RWPE1 (cell line): Measurements from ENCODE around the gene APBB2.

Source experiments
- CTCF ChIA-PET: fragments of 350-600 bp; sonication (Branson Sonifier 250); formaldehyde crosslinking; extraction: SDS; loops from one replicate; lab custom pipeline; 2021; lab: Yijun Ruan, JAX
- POLR2A ChIA-PET: fragments of 400-600 bp; formaldehyde crosslinking; extraction: SDS; loops from one replicate; lab custom pipeline; 2020; ENCODE audit warnings: antibody characterized with exemption; ENCODE audit not compliant: low non-redundant PET; lab: Yijun Ruan, JAX
- DNase-seq: peaks from one replicate; pipeline ENCODE4 v3.0.0; 2012; ENCODE audit warnings: low spot score
- H3K27ac ChIP-seq: fragments of 450-650 bp; 2 replicates; pipeline ENCODE4 v1.5.1; 2017
- TF ChIP-seq, protein P1 (sequence below): fragments of 450-650 bp; conservative IDR thresholded peaks from 2 replicates; pipeline ENCODE4 v1.5.1; 2017; ENCODE audit warnings: low read depth, mild to moderate bottlenecking

Gene APBB2

DNA sequence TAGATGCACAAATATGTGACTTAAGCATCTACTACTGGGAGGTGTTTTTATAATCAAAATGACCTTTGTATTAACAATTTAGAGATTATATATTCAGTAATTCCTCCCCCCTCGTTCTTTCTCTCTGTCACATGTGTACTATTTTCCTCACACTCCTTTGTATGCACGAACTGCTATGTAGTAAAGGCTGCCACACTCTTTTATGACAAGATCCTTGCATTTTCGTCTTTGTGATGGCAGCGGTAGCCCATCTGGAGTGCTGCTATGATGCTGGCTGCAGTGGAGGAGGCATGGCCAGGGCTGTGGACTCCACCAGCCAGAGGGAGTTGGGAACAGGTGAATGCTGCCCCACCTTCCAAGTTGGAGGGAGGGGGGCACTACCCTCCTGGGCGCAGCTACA lies 248.3 kb downstream of the APBB2 start:
- CTCF ChIA-PET: no interaction called here
- peak overlapping the region; percentile 25 for H3K27ac ChIP-seq
- POLR2A ChIA-PET: no interaction called here
- no peak for DNase-seq
- TF ChIP-seq, protein P1, sequence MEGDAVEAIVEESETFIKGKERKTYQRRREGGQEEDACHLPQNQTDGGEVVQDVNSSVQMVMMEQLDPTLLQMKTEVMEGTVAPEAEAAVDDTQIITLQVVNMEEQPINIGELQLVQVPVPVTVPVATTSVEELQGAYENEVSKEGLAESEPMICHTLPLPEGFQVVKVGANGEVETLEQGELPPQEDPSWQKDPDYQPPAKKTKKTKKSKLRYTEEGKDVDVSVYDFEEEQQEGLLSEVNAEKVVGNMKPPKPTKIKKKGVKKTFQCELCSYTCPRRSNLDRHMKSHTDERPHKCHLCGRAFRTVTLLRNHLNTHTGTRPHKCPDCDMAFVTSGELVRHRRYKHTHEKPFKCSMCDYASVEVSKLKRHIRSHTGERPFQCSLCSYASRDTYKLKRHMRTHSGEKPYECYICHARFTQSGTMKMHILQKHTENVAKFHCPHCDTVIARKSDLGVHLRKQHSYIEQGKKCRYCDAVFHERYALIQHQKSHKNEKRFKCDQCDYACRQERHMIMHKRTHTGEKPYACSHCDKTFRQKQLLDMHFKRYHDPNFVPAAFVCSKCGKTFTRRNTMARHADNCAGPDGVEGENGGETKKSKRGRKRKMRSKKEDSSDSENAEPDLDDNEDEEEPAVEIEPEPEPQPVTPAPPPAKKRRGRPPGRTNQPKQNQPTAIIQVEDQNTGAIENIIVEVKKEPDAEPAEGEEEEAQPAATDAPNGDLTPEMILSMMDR: no peak

DNA sequence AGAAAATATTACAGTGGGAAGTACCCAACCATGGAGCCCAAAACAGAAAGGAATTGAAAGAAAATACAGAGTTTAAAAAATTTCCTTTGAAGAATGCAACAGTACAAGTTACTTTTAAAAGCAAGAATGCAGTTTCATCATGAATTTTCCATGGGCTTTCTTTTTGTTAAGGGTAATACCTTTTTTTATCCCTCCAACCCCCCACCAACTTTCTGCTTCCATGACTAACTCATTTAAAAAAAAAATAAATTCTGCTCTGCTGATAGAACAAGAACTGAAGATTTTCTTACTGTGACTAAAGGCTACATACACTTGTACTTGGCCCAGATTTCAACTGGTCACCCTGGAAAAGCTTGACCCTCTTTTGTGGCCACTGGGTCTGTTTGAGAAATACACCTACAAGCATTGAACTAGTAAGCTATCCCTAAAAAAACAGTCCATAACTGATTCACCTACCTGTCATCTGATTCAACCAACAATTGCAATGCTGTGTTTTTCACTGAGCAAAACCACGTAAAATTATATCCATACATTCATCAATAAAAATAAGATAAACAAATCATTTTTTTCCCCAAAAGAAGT lies 250.4 kb downstream of the APBB2 start:
- no peak for DNase-seq
- ChIA-PET CTCF (no interaction called here), POLR2A (no interaction called here)
- no peak overlapping the region for H3K27ac ChIP-seq
- TF ChIP-seq, protein P1: no peak

DNA sequence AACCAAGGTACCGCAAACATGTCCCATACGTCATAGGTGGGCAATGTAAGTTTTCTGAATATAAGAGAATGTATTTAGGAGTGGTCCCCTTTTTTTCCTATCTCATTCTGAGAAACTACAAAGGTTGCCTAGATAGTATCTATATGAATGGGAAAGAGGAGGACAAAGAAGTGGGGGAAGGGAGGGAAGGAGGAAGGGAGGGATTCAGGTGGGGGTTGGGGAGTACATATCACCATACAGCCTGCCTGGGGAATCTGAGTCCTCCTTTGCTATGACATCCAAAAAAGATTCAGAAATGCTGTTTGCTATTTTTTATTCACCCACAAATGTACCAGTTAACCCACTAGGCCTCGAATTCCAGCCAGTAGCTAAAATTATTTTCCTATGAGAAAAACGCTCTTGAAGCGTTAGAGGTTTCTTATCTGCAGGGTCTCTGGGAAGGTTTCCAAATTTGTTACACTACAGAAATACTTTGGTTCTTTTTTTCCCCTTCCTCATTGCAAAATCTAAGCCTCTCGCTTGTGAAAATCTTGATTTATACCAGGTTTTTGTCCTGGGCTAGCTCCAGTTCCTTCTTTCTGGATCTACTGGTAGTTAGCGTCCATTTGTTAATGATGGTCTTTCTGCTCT lies 251.7 kb downstream of the APBB2 start:
- CTCF ChIA-PET: no interaction called here

DNA sequence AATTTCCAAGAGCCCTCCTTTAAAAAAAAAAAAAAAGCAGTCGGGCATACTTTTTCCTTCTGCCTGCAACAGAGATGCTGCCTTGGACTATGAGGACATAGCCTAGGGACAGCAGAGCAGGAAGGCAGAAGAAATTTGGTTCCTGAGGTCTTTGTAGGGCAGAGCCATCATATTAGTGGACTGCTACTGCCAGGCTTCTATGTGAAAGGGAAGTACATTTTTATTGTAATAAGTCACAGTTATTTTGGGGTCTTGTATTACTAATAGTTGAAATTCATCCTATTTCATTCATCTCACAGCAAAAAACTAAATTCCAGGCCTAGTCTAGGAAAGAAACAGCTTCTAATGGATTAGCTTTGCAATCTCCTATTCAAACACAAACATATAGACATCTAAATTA lies 253.4 kb downstream of the APBB2 start:
- no peak overlapping the region for H3K27ac ChIP-seq
- POLR2A ChIA-PET: no interaction called here
- TF ChIP-seq, protein P1: no peak
- DNase-seq: no peak
- CTCF ChIA-PET: no interaction called here

More for the DNA sequence above, 251.7 kb downstream of the APBB2 start:
- no peak for DNase-seq
- POLR2A ChIA-PET: no interaction called here
- no peak overlapping the region for H3K27ac ChIP-seq
- TF ChIP-seq, protein P1: no peak

DNA sequence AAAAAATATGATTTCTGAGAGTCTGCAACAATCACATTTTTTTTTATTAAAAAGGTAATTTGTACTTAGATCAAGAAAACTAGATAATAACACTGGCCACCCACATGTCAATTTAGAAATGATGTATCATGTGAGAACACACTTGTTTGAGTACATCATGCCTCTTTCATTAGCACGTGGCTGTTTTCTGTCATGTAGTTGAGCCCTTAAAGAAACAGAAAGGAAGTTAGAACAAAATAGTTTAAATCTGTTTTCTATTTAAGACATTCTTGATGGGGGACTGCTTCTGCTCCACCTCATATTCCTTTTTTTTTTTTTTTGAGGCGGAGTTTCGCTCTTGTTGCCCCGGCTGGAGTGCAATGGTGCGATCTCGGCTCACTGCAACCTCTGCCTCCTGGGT lies 257.1 kb downstream of the APBB2 start:
- TF ChIP-seq, protein P1: no peak
- ChIA-PET CTCF (no interaction called here), POLR2A (no interaction called here)
- no peak overlapping the region for H3K27ac ChIP-seq
- DNase-seq: no peak

DNA sequence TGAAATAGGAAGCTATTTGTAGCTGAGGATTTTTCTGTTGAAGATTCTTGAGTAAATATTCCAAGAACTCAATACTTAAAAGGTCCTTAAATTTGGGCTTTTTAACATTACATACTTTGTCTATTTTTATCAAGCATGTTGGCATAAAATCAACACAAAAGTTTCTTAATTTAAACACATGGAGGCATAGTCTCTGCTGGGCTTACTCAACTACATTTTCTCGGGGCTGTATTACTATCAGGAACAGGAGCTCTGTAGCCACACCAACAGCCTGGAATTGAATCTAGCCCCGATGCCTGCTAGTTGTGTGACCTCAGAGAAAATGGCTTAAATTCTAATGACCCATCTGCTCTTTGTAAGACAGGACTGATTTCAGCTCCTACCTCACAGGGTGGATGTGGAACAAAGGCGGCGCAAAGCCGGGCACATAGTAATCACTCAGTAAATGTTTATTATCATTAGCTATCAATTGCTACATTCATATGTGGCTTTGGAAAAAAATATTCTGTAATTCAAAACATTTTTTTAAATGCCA lies 257.6 kb downstream of the APBB2 start:
- POLR2A ChIA-PET: no interaction called here

More for the DNA sequence above, 257.6 kb downstream of the APBB2 start:
- no peak for DNase-seq
- TF ChIP-seq, protein P1: no peak
- CTCF ChIA-PET: interaction anchor here (0.6 kb wide), 1 partner anchor 194 kb away, joined by 3 read pairs; no protein-coding TSS in a partner anchor
- H3K27ac ChIP-seq: no peak overlapping the region
